ENCODE measurements around the gene PDHX. TPM values are rescaled to one million over a fixed set of nuclear protein-coding genes. Genes with fewer than 3 reads are reported as not detected.

PDHX gene
- polyA plus RNA-seq, 1 donor (not counting 4 experiments of a cell fraction or from before 2014, with no cell fraction given): 28.5 TPM

GRCh38 chr11:34909415-34909814 lies 7.0 kb upstream of the PDHX start:
- no peaks in the 10 kb centered on the region for H3K9me3 ChIP-seq (ENCODE audit: control insufficient read depth, low read depth, low read length)
- TF ChIP-seq CTCF (optimal IDR thresholded peaks at IDR 0.05 in 1 of 3, IDR thresholded peaks at IDR 0.05 in 1 of 3, conservative IDR thresholded peaks at IDR 0.05 in 1 of 3; ENCODE audit: extremely low read depth in 1 of 3, insufficient read depth in 2 of 3, low read length in 3 of 3): no peak
- no peak for TF ChIP-seq EZH2 (IDR thresholded peaks at IDR 0.05; ENCODE audit: low read length)
- no peak overlapping the region for H2AFZ ChIP-seq (ENCODE audit: control insufficient read depth, low read length)
- no peaks in the 10 kb centered on the region for H3K27me3 ChIP-seq (ENCODE audit: control insufficient read depth, extremely low read depth, insufficient read depth, low read length)
- FAIRE-seq: no peak
- H3K4me1 ChIP-seq (ENCODE audit: control insufficient read depth, extremely low read depth, insufficient read depth, low read length): no peaks in the 10 kb centered on the region
- H3K79me2 ChIP-seq (ENCODE audit: control insufficient read depth, insufficient read depth, low read length): peaks cover under 1% of the 10 kb centered on the region
- no peak overlapping the region for H3K4me3 ChIP-seq (ENCODE audit: control insufficient read depth in 2 of 3, extremely low read depth in 1 of 3, insufficient read depth in 2 of 3, low read depth in 1 of 3, low read length in 3 of 3)
- no peaks in the 10 kb centered on the region for H3K9me1 ChIP-seq (ENCODE audit: control insufficient read depth, extremely low read depth, insufficient read depth, low read length)
- no peak for DNase-seq (ENCODE audit: low read depth, low spot score)
- H3K9ac ChIP-seq (ENCODE audit: control insufficient read depth, extremely low read depth, insufficient read depth, low read length): no peak overlapping the region
- dilution Hi-C loops (cut with MboI; ENCODE audit: extremely low pct_ligation_motif_present, low sequenced_read_pairs): no loop called here
- H3K27ac ChIP-seq (ENCODE audit: control insufficient read depth, insufficient read depth, low read length): no peak overlapping the region
- no peak overlapping the region for H3K4me2 ChIP-seq (ENCODE audit: control insufficient read depth, extremely low read depth, insufficient read depth, low read depth, low read length)
- H3K36me3 ChIP-seq (ENCODE audit: control insufficient read depth in 2 of 2, extremely low read depth in 1 of 2, insufficient read depth in 2 of 2, low read length in 2 of 2): no peaks in the 10 kb centered on the region
- no peaks in the 10 kb centered on the region for H4K20me1 ChIP-seq (ENCODE audit: control insufficient read depth, extremely low read depth, insufficient read depth, low read length)

- no peak for DNase-seq (ENCODE audit: low read depth, low spot score)
- Histone ChIP-seq H4K20me1 (ENCODE audit: control insufficient read depth, extremely low read depth, insufficient read depth, low read length) (no peaks in the 10 kb centered on the region), H3K4me2 (ENCODE audit: control insufficient read depth, extremely low read depth, insufficient read depth, low read depth, low read length) (no peak overlapping the region), H2AFZ (ENCODE audit: control insufficient read depth, low read length) (no peak overlapping the region), H3K79me2 (ENCODE audit: control insufficient read depth, insufficient read depth, low read length) (peaks cover 2% of the 10 kb centered on the region), H3K4me1 (ENCODE audit: control insufficient read depth, extremely low read depth, insufficient read depth, low read length) (peaks cover 1% of the 10 kb centered on the region), H3K9ac (ENCODE audit: control insufficient read depth, extremely low read depth, insufficient read depth, low read length) (no peak overlapping the region), H3K27me3 (ENCODE audit: control insufficient read depth, extremely low read depth, insufficient read depth, low read length) (no peaks in the 10 kb centered on the region), H3K9me3 (ENCODE audit: control insufficient read depth, low read depth, low read length) (no peaks in the 10 kb centered on the region), H3K9me1 (ENCODE audit: control insufficient read depth, extremely low read depth, insufficient read depth, low read length) (no peaks in the 10 kb centered on the region), H3K36me3 (ENCODE audit: control insufficient read depth in 2 of 2, extremely low read depth in 1 of 2, insufficient read depth in 2 of 2, low read length in 2 of 2) (no peaks in the 10 kb centered on the region), H3K27ac (ENCODE audit: control insufficient read depth, insufficient read depth, low read length) (no peak overlapping the region), H3K4me3 (ENCODE audit: control insufficient read depth in 2 of 3, extremely low read depth in 1 of 3, insufficient read depth in 2 of 3, low read depth in 1 of 3, low read length in 3 of 3) (no peak overlapping the region)
- dilution Hi-C loops (cut with MboI; ENCODE audit: extremely low pct_ligation_motif_present, low sequenced_read_pairs): no loop called here
- FAIRE-seq: no peak
- TF ChIP-seq EZH2 (IDR thresholded peaks at IDR 0.05; ENCODE audit: low read length) (no peak), CTCF (optimal IDR thresholded peaks at IDR 0.05 in 1 of 3, IDR thresholded peaks at IDR 0.05 in 1 of 3, conservative IDR thresholded peaks at IDR 0.05 in 1 of 3; ENCODE audit: extremely low read depth in 1 of 3, insufficient read depth in 2 of 3, low read length in 3 of 3) (no peak)
Measured at GRCh38 chr11:34909955-34910354, 6.5 kb upstream of the PDHX start.

All from keratinocyte (primary cell).